Measurements from ENCODE around the gene NR4A1.

GRCh38 chr12:52010692-52011601 is 40.3 kb upstream of the NR4A1 start:
- TF ChIP-seq TAF1 (IDR thresholded peaks at IDR 0.05; ENCODE audit: low read depth) (no peak), EP300 (IDR thresholded peaks at IDR 0.05; ENCODE audit: borderline replicate concordance) (no peak), REST (IDR thresholded peaks at IDR 0.05; ENCODE audit: low read depth) (no peak), CEBPB (IDR thresholded peaks at IDR 0.05) (no peak)
